22Rv1 (cell line): ENCODE results near the gene TMEM158.

Experiments
- CTCF ChIP-seq: fragments of 450-650 bp; IDR thresholded peaks from 2 replicates; pipeline ENCODE4 v1.5.1; 2017; ENCODE audit warnings: mild to moderate bottlenecking
- ZFX ChIP-seq: fragments of 450-650 bp; IDR thresholded peaks from 2 replicates; pipeline ENCODE4 v1.6.1; 2017; ENCODE audit warnings: antibody characterized with exemption, borderline replicate concordance

- TF ChIP-seq CTCF (no peak), ZFX (no peak)
Measured at GRCh38 chr3:45198264-45199260, 27.5 kb downstream of the TMEM158 start.
